Fibroblast of gingiva (primary cell): ENCODE measurements around the gene BICDL2.
A peak's percentile ranks its signal among the peaks of the same experiment; 100 is the strongest.

ENCODE experiments used
- DNase-seq: peaks from one replicate; pipeline ENCODE4 v3.0.0-alpha.2; 2011; ENCODE audit warnings: low read depth

BICDL2 gene

DNA sequence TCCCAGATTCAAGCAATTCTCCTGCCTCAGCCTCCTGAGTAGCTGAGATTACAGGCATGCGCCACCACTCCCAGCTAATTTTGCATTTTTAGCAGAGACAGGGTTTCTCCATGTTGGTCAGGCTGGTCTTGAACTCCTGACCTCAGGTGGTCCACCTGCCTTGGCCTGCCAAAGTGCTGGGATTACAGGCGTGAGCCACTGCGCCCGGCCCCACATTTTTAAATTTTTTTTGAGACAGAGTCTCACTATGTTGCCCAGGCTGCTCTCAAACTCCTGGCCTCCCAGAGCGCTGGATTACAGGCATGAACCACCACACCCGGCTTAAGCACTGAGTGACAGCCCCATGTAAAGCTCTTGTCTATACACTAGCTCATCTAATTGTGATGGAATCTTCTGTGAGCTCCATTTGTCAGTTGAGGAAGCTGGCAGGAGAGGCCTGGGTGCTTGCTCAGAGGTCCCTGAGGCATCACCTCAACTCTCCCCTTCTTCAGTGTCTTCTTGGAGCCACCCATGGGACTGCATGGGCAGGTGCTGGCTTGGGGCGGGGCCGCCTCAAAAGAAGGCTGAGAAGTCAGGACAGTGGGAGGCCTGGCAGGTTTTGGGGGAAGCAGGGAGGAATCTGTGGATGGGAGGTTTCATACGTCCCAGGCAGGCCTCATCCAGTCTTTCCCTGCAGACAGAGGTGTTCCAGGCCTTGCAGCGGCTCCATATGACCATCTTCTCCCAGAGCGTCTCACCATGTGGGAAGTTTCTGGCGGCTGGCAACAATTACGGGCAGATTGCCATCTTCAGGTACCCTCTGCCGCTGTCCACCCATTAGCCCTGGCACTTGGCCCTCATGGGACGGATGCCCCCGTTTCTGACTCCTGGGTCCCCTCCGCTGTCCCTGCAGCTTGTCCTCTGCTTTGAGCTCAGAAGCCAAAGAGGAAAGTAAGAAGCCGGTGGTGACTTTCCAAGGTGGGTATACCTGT, 11.4 kb downstream of the BICDL2 start:
- DNase-seq, result no peak

DNA sequence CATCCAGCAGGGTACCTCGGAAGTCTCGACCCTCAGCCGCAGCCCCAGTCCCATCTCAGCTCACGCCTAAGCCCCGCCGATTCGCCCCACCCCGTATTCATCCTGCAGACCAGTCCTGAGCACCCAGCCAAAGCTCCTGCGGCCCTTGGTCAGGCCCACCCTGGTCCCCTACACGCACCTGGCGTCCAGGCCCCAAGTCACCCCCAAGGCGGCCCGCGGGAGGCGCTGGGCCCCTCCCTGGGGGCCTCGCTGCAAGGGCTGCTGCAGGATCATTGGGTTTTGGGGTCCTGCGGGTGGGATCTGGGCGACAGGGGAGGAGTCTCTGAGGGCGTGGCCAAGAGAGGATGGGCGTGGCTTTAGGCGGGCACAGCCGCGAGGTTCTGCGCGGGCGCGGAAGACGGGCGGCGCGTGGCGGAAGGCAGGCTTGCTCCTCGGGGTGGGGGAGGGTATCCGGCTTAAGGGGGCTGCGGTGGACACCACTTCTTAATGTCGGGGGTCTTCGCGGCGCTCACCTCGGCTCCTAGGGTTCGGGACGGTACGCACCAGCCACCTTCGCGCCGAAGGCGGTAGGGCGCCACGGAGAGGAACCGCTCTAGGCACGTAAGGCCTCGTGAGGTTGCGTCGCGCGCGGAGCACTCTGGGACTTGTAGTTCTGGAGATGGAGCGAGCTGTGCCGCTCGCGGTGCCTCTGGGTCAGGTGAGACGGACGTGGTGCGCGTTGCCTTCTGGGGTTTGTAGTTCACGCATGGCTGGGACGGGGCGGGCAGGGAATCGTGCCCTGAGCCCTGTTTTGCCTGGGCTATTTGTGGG, 12.9 kb downstream of the BICDL2 start, which contains the start of the genes HCFC1R1 and THOC6:
Gene HCFC1R1 (minus strand): TSS at position 274 of the 810 bp plus-strand sequence. CDS start 1 bp downstream, at position 273.
Gene THOC6 (plus strand): TSS at position 367 of the 810 bp plus-strand sequence. CDS start 292 bp downstream, at position 659.
- peak; percentile 96 for DNase-seq

DNA sequence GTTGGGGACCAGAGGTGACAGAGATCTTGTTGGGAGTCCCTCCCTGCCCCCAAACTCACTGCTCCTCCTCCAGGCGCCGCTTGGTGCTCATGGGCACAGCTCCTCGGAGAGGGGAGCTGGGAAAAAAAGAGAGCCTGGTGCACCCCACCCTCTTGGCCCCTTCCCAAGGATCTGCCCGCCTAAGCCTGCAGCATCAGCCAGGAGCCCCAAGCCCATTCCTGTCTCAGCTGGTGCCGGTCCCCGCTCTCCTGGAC, 13.4 kb downstream of the BICDL2 start:
- DNase-seq, result peak; percentile 59

DNA sequence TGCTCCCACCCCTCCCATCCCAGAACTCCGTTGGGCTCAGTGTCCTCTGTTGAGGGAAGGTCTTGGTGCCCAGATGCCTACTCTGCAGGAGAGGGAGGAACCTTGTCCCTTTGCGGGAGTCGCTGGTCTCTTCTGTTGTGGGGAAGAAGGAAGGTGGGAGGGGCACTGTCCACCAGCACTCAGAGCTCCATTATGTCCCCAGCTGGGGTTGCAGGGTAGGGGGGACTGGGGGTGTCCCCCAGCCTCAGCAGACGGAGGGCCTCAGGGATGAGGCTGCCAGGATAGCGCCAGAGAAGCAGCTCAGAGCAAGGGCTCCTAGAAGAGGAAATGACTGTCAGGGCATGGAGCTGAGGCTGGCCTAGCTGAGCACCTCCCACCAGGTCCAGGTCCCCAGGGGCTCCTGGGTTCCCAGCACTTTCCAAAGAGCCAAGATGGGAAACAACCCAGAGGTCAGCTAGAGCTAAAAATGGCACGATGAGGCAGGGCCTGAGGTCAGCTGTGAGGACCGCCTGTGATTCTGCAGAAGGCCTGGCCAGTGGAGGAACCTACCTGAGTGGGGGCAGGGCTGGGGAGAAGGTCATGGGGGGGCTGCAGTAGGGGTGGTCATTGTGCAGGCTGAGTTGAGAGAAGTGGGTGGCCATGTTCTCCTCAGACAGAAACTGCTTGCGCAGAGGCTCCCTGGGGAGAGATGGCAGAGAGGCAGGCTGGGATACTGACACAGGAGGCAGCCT, 13.9 kb downstream of the BICDL2 start:
- peak; percentile 68 for DNase-seq

DNA sequence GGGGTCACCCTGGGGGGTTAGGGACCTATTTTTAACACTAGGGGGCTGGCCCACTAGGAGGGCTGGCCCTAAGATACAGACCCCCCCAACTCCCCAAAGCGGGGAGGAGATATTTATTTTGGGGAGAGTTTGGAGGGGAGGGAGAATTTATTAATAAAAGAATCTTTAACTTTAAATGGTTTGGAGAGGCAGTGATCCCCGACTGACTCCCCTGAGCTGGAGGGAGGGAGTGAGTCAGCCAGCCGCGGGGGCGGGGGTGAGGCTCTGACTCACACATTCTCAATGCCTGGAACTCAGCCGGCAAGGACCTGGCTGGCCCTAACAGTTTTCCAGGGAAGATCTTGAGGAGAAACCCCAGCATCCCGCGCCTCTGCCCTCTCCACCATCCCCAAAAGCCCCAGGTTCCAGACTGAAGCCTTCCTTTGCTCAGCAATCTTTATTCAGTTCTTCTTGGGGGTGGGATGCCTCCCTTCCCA, 14.5 kb downstream of the BICDL2 start:
- DNase-seq, result peak; percentile 91

DNA sequence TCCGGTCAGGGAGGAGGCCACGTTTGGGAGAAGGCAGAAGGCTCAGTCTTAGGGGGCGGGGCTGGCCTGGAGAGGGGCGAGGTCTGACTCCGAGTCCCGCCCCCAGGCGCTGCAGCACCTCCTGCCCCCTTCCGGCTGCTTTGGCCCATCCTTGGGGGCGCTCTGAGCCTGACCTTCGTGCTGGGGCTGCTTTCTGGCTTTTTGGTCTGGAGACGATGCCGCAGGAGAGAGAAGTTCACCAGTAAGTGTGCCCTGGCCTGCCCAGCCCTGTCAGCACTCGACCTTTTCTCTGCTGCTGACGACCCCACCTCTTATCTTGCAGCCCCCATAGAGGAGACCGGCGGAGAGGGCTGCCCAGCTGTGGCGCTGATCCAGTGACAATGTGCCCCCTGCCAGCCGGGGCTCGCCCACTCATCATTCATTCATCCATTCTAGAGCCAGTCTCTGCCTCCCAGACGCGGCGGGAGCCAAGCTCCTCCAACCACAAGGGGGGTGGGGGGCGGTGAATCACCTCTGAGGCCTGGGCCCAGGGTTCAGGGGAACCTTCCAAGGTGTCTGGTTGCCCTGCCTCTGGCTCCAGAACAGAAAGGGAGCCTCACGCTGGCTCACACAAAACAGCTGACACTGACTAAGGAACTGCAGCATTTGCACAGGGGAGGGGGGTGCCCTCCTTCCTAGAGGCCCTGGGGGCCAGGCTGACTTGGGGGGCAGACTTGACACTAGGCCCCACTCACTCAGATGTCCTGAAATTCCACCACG, 15.1 kb downstream of the BICDL2 start:
- peak; percentile 86 for DNase-seq

DNA sequence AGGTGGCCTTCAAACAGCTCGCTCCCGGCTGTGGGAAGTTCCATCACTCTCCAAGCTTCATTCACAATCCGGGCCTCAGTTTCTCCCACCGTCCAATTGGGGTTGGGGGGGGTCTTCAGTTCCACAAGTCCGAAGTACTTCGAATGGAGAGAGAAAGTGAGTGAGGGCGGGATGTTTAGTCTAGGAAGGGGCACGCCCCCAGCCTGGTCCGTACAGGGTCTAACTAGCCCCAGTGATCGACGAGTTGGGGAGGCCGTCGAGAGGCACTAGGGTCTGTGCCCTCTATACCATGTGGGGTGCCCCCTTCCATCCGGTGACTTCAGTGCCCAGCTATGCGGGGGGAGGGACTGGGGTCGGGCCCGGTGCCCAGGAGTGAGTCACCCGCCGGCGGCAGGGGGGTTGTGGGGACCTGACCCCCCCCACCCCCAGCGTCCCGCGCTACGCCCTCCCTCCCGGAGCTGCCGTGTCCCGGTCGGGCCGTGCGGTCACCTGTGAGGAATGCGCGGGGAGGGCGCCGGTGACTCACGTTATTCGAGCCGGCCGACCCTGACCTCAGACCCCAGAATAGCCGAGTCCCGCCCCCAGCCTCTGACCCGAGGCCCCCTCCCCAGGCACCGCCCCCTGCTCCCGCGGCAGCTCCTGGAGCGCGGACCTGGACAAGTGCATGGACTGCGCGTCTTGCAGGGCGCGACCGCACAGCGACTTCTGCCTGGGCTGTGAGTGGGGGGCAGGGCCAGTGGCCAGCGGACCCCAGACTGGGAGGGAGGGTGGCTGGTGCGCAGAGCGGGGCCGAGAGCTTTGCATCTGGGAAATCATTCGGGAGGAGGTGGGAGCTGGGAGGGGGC, 15.9 kb downstream of the BICDL2 start:
- peak; percentile 83 for DNase-seq

DNA sequence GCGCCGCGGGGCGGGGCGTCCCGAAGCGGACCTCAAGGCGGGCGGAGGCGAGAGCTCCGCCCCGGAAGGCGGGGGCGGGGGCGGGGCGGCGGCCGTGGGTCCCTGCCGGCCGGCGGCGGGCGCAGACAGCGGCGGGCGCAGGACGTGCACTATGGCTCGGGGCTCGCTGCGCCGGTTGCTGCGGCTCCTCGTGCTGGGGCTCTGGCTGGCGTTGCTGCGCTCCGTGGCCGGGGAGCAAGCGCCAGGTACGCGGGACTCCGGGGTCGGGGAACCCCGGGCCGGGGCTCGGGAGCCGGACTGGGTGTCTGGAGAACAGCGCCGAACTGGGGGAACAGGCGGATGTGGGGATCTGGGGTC, 16.5 kb downstream of the BICDL2 start, which contains the start of gene TNFRSF12A:
Gene TNFRSF12A (plus strand): TSS at position 122 of the 357 bp plus-strand sequence. CDS start 30 bp downstream, at position 152.
- peak; percentile 61 for DNase-seq

DNA sequence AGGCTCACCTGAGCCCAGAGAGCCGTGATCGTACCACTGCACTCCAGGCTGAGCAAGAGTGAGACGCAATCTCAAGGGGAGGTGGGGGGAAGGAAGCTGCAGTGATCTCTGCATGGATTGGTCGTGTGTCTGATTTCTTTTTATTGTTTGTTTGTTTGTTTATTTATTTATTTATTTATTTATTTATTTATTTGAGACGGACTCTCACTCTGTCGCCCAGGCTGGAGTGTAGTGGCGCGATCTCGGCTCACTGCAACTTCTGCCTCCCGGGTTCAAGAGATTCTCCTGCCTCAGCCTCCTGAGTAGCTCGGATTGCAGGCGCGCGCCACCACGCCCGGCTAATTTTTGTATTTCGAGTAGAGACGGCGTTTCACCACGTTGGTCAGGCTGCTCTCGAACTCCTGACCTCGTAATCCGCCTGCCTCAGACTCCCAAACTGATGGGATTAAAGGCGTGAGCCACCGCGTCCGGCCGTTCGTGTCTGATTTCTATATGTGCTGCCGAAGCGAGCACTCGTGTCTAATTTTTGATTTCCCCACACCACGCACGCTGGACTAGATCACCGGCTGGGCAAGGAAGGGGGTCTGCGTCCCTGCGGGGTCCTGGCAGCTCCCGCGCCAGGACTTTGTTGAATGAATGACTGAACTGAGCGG, 17.0 kb downstream of the BICDL2 start:
- no peak for DNase-seq

DNA sequence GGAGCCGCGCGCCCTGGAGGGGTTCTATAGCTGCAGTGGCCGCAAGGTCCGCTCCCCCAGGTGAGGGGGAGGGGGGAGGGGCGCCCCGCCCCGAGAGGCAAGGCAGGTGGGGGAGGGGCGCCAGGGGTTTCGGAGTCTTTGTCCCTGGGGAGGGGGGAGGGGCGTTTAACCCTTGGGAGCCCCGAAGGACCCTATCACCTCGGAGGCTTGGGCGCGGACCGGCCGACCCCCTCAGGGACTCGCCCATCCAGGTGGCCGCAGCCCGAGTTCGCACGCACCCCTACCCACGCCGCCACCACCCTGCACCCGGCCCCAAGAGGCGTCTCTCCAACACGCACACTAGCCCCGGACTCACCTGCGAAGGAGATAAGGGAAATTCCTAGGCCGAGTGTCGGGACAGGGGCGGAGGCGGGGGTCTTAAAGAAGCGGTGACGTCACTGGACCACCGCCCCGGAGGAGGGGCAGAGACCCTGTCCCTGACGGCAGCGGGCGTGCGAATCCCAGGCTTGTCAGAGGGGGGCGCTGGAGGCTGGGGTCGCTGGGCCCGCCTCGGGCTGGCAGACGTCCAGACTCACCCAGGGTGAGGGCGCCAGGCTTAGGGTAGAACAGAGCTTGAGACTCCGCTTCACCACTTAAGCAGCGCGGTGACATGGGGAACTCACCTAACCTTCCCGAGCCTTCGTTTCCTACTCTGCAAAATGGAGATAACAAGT, 18.8 kb downstream of the BICDL2 start, which contains the start of gene CLDN6:
Gene CLDN6 (minus strand): TSS at position 390 of the 713 bp plus-strand sequence. CDS start 2,162 bp downstream, outside the sequence.
- DNase-seq, result no peak

DNA sequence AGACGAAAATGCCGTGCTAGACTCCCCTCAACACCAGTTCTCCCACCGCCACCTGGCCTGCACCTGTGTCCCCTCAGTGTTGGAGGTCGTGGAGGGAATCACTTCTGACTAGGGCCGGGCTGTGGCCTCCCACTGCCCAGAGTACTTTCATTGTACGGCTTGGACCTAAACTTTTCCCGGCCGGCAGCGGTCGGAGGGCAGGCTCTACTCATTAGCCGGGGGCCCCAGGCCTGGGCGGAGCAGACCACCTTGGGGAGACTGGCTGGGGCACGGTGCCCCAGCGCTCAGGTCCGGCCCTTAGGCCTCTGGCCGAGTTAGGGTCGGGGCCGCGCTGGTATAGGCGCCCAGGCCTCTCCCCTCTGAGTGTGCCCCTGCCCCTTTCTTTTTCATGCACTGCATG, 19.4 kb downstream of the BICDL2 start:
- DNase-seq, result no peak

DNA sequence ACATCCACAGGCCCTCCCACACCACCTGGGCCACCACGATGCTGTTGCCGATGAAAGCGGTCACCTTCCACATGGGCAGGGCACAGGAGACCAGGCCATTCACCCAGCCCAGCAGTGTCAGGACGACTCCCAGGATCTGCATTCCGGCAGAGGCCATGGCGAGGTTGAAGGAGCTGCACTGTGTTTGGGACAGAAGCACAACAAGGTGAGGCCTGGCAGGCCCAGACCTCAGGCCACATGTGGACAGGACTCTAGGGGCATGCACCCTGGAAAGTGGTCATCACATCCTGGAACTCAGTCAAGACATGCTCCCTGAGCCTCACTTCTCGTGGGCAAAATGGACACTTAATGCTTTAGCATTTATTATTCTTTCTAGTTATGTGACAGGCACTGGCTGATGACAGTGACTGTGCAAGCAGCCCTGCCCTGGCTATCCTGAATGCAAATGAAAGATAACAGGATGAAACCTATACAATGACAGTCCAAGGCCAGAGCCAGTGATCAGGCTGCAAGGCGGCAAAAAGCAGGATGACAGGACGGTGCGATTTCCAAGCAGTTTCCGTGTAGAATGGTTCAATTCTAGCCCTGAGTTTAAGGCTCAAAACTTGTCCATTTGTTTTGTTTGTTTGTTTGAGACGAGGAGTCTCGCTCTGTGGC, 20.8 kb downstream of the BICDL2 start:
- DNase-seq, result no peak

DNA sequence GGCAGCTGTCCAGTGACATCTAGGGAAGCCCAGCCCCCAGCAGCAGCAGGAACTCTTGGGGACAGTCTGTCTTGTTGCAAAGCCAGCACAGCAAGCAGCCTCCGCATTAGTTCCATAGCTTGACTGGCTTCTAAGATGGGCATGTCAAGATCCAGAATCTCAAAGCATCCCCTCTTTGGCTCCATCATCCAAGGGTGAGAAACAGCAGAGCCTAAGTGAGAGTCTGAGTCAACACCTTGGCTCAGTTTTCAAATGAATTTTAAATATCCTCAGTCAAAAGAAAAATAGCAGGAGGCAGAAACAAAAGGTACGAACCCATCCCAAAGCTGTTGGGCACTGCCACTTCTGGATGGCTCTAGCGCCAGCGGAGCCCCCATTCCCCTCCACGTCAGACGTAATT, 21.8 kb downstream of the BICDL2 start:
- no peak for DNase-seq

DNA sequence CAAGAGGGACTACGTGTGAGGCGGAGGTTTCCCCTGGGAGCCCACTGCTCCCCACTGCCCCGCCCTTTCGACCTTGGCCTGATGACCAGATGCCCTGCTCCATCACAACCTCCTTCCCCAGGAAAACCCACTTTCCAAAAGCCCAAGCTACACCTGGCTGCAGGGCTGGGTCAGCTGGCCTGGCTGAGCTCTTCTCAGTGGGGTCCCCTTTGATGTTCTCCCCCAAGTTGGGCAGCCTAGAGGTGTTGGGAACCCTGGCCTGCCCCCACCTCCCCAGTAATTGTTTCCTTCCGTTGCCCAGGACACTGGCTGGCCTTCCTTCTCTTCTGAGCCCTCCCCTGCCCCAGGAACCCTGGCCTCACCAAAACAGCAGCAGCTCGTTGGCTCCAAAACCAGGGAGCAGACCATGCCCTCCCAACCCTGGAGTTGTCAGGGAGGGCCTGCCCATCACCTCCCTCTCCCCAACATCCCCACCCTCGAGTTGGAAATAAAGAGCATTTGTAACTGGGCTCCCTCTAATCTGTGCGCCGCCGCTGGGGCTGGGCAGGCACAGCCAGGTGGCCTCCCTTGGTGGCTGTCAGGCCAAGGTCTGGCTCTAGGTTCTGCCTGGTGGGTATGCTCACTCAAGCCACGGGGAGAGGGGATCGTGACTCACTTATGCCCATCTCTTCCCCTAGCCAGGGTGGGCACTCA, 22.6 kb downstream of the BICDL2 start:
- no peak for DNase-seq

DNA sequence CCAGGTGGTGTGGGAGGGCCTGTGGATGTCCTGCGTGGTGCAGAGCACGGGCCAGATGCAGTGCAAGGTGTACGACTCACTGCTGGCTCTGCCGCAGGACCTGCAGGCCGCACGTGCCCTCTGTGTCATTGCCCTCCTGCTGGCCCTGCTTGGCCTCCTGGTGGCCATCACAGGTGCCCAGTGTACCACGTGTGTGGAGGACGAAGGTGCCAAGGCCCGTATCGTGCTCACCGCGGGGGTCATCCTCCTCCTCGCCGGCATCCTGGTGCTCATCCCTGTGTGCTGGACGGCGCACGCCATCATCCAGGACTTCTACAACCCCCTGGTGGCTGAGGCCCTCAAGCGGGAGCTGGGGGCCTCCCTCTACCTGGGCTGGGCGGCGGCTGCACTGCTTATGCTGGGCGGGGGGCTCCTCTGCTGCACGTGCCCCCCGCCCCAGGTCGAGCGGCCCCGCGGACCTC, 23.2 kb downstream of the BICDL2 start:
- DNase-seq, result no peak

DNA sequence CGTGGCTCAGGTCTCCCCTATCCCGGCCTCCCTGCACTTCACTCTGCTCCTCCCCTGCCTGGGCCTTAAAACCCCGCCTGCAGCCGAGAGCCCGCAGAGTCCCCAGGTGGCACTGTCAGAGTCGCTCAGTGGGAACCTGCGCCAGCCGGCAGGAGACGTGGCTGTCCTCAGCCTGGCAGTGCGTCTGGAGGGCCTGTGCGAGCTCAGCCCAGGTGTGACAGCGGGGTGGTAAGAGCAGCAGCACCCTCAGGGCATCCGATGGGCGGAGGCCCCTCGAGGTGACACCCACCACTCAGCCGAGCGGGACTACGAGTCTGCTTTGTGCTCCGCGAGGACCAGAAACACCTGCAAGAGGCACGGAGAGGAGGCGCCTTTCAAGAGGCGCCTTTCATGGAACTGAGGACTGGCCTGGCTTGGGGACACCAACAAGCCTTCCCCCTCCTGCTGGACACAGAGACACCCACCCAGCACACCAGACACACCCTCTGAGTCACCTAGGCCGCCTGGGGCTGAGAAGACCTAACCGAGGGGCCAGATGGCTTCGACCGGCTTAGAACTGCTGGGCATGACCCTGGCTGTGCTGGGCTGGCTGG, 23.8 kb downstream of the BICDL2 start, which contains the start of gene CLDN9:
Gene CLDN9 (plus strand): TSS at position 96 of the 593 bp plus-strand sequence. CDS start 440 bp downstream, at position 536.
- DNase-seq, result no peak

DNA sequence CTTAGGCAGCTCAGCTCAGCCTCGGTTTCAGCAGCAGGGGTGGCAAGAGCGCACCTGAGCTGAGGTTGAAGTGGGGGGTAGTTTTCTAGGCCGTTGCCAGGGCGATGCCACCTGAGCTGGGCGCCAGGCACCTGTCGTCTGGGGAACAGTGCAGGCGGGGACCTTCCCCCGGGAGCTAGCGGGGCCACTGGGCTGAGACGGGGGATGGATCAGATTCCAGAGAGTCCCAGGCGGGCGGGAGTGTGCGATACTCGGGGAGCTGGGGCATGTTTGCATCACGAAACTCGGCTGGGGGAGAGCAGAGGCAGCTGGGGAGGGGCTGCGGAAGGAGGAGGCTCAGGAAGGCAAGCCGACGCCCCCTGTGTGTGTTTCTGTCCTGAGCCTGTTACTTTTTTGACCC, 24.5 kb downstream of the BICDL2 start:
- no peak for DNase-seq
